GM12878 (cell line): Measurements from ENCODE around the gene SETMAR. TPM values are rescaled to one million over a fixed set of nuclear protein-coding genes. Genes with fewer than 3 reads are reported as not detected.

ENCODE experiments used
- ATAC-seq: fragments of 200-7000 bp; cut with Tn5 transposase; 3 replicates; pipeline ENCODE4 v1.9.1; 2020; ENCODE audit warnings: mild to moderate bottlenecking, moderate library complexity
- BruUV-seq: library from RNA; stranded (reverse); fragments of 400-500 nt; replicated peaks from 2 replicates; lab custom pipeline; 2021; lab: Mats Ljungman, UMichigan
- CTCF ChIA-PET: fragments of 300-600 bp; sonication (Branson Sonifier 250); formaldehyde crosslinking; extraction: SDS; loops from one replicate; lab custom pipeline; 2021; ENCODE audit warnings: inconsistent platforms; lab: Yijun Ruan, JAX
- POLR2A ChIA-PET: fragments of 350-600 bp; formaldehyde crosslinking; extraction: SDS; loops from one replicate; lab custom pipeline; 2021; ENCODE audit warnings: inconsistent platforms; lab: Charles Lee
- RAD21 ChIA-PET: fragments of 300-600 bp; sonication (Branson Sonifier 250); formaldehyde crosslinking; loops from one replicate; lab custom pipeline; 2023; ENCODE audit warnings: antibody characterized with exemption; ENCODE audit not compliant: unreplicated experiment; lab: Charles Lee
- SMC1A ChIA-PET: fragments of 300-600 bp; sonication (Branson Sonifier 250); formaldehyde crosslinking; loops from one replicate; lab custom pipeline; 2023; ENCODE audit not compliant: unreplicated experiment, uncharacterized antibody; lab: Charles Lee
- DNase-seq: peaks from one replicate; pipeline ENCODE4 v3.0.0-alpha.2; 2011; ENCODE audit warnings: low read depth, low spot score
- FAIRE-seq: peaks from 3 replicates; lab custom pipeline; 2011; peaks lifted over from hg19 to GRCh38; lab: Jason Lieb, UNC
- H2AFZ ChIP-seq: 2 replicates; pipeline ENCODE4 v1.6.0; 2011; ENCODE audit warnings: low read depth, low read length, control low read depth; ENCODE audit not compliant: control insufficient read depth
- H3K27ac ChIP-seq: 2 replicates; pipeline ENCODE4 v1.5.1; 2011; ENCODE audit warnings: control low read depth; ENCODE audit not compliant: control insufficient read depth, insufficient read depth
- H3K27me3 ChIP-seq, 2 experiments: replicated peaks in 1 of 2; 2 replicates each; pipeline versions ENCODE4 v1.6.0 to v1.6.1; 2011; ENCODE audit warnings: low read length in 1 of 2; ENCODE audit not compliant: control insufficient read depth in 2 of 2, insufficient read depth in 2 of 2
- H3K36me3 ChIP-seq, 2 experiments: 2 replicates each; pipeline ENCODE4 v1.5.1; 2011; ENCODE audit warnings: low read length in 1 of 2; ENCODE audit not compliant: control insufficient read depth in 2 of 2, insufficient read depth in 2 of 2
- H3K4me1 ChIP-seq: 2 replicates; pipeline ENCODE4 v1.6.1; 2011; ENCODE audit warnings: mild to moderate bottlenecking, low read length, moderate library complexity, mixed read lengths; ENCODE audit not compliant: control insufficient read depth, insufficient read depth
- H3K4me2 ChIP-seq: 2 replicates; pipeline ENCODE4 v1.6.0; 2011; ENCODE audit warnings: control low read depth; ENCODE audit not compliant: control insufficient read depth, insufficient read depth
- H3K4me3 ChIP-seq: fragments of 200-600 bp; sonication (generic); 2 replicates; pipeline ENCODE4 v1.5.1; 2016
- H3K79me2 ChIP-seq: 2 replicates; pipeline ENCODE4 v1.6.0; 2011; ENCODE audit warnings: low read length; ENCODE audit not compliant: control insufficient read depth, insufficient read depth
- H3K9ac ChIP-seq: 2 replicates; pipeline ENCODE4 v1.8.0; 2011; ENCODE audit warnings: low read length, control low read depth, mixed read lengths; ENCODE audit not compliant: control insufficient read depth, insufficient read depth
- H3K9me3 ChIP-seq: replicated peaks from 3 replicates; pipeline ENCODE4 v1.5.1; 2011; ENCODE audit warnings: mild to moderate bottlenecking, low read length; ENCODE audit not compliant: control insufficient read depth, insufficient read depth
- H4K20me1 ChIP-seq: 2 replicates; pipeline ENCODE4 v1.6.0; 2011; ENCODE audit not compliant: control insufficient read depth, insufficient read depth
- ATF3 ChIP-seq: IDR thresholded peaks from 2 replicates; pipeline ENCODE4 v1.6.1; 2011; ENCODE audit warnings: low read depth, mild to moderate bottlenecking, low read length, moderate library complexity, borderline replicate concordance; ENCODE audit errors: extremely low read depth
- BCLAF1 ChIP-seq: fragments of 450-650 bp; IDR thresholded peaks from 2 replicates; pipeline ENCODE4 v1.6.1; 2017; ENCODE audit warnings: antibody characterized with exemption, mild to moderate bottlenecking, moderate library complexity
- ELK1 ChIP-seq: IDR thresholded peaks from 2 replicates; pipeline ENCODE4 v1.6.1; 2012; ENCODE audit warnings: low read depth, low read length, improper control_type of control experiment
- HSF1 ChIP-seq: fragments of 150-350 bp; IDR thresholded peaks from 2 replicates; pipeline ENCODE4 v1.6.1; 2014; ENCODE audit warnings: mild to moderate bottlenecking, low read depth, low read length
- MYC ChIP-seq: IDR thresholded peaks from 2 replicates; pipeline ENCODE4 v1.6.1; 2011; ENCODE audit warnings: mild to moderate bottlenecking, low read length, moderate library complexity, inconsistent platforms; ENCODE audit not compliant: insufficient read depth, insufficient replicate concordance, insufficient read length, severe bottlenecking
- NBN ChIP-seq: fragments of 450-650 bp; IDR thresholded peaks from 2 replicates; pipeline ENCODE4 v1.6.1; 2016
- SMAD1 ChIP-seq: fragments of 450-650 bp; IDR thresholded peaks from 2 replicates; pipeline ENCODE4 v1.6.1; 2018; ENCODE audit warnings: mild to moderate bottlenecking, low read depth; ENCODE audit not compliant: partially characterized antibody
- SMC3 ChIP-seq: IDR thresholded peaks from 2 replicates; pipeline ENCODE4 v1.6.1; 2011; ENCODE audit warnings: low read length, improper control_type of control experiment, borderline replicate concordance
- USF1 ChIP-seq: IDR thresholded peaks from 2 replicates; pipeline ENCODE4 v1.6.1; 2011; ENCODE audit warnings: borderline replicate concordance, low read depth, mild to moderate bottlenecking, moderate library complexity, mixed read lengths, low read length; ENCODE audit not compliant: insufficient read depth; ENCODE audit errors: extremely low read length
- ZBTB11 ChIP-seq: fragments of 450-650 bp; formaldehyde crosslinking; IDR thresholded peaks from 2 replicates; pipeline ENCODE4 v1.5.0; 2022; ENCODE audit warnings: mild to moderate bottlenecking, missing genetic modification characterization
- ZNF384 ChIP-seq: IDR thresholded peaks from 2 replicates; pipeline ENCODE4 v1.6.1; 2012; ENCODE audit warnings: low read depth, mild to moderate bottlenecking, low read length, improper control_type of control experiment, borderline replicate concordance
- WGBS: methylation state at CpG from one replicate; pipeline ENCODE4 v1.1.6; 2016; ENCODE audit warnings: low lambda C conversion rate; ENCODE audit not compliant: insufficient replicate concordance, insufficient coverage; ENCODE audit errors: missing lambda C conversion rate; 5-methylcytosine and 5-hydroxymethylcytosine counted together
- in situ Hi-C: fragments of 300-500 bp; cut with MboI; formaldehyde crosslinking; loops from 9 replicates; pipeline ENCODE4 v1.14.3; 2018; ENCODE audit warnings: mixed read lengths
- intact Hi-C: fragments of 100-400 bp; cut with micrococcal nuclease; formaldehyde crosslinking; loops from one replicate; pipeline ENCODE4 v1.14.2; 2022; ENCODE audit not compliant: unreplicated experiment
- polyA plus RNA-seq, 11 experiments: library from polyadenylated mRNA; depleted of rRNA in 4 of 11; unstranded in 6 of 11; stranded (reverse) in 5 of 11; fragments of >200 nt; fragmentation: Nextera tagmentation in 4 of 11; fragmentation: Illumina TruSeq in 1 of 11; extraction: Ambion mirVana in 4 of 11; extraction: Trizol in 1 of 11; gene quantifications; 1 replicate in 1 of 11; 2 replicates in 10 of 11; pipeline versions ENCODE4 v1.2.1 to v1.2.3, GENCODE V29; 2011 to 2016; ENCODE audit warnings: inconsistent platforms in 2 of 11, missing spikeins in 2 of 11, low read depth in 1 of 11
- total RNA-seq, 4 experiments: library from RNA; depleted of rRNA in 3 of 4; stranded (reverse); fragments of >200 nt in 3 of 4; fragmentation: Illumina TruSeq in 1 of 4; extraction: Trizol in 1 of 4; gene quantifications; 2 replicates each; pipeline versions ENCODE4 v1.2.1 to v1.2.3, GENCODE V29; 2013 to 2021

Gene SETMAR
- total and polyA plus RNA-seq, 10 of the 15 experiments (the other 5 are each of a cell fraction or from before 2014, with no cell fraction given) = 7.1 to 25.1 (median 20.3) TPM

- H3K27me3 ChIP-seq = no peaks in the 10 kb centered on the region
- no peak overlapping the region for H3K4me3 ChIP-seq
- in situ Hi-C loops = loop anchor here (5.0 to 10.0 kb wide), 2 partner anchors 285 to 713 kb away; no protein-coding TSS in a partner anchor
- no TSS peak for BruUV-seq
- ChIA-PET POLR2A (no interaction called here), CTCF (interaction anchor here (1.0 to 10.4 kb wide), 17 partner anchors 10 to 360 kb away, joined by 3 to 226 read pairs (median 6); partner anchors contain the start of gene ITPR1), RAD21 (interaction anchor here (1.6 to 5.1 kb wide), 6 partner anchors 123 to 360 kb away, joined by 5 to 105 read pairs (median 11); no protein-coding TSS in a partner anchor), SMC1A (interaction anchor here (1.0 to 5.1 kb wide), 20 partner anchors 9 to 360 kb away, joined by 3 to 102 read pairs (median 6); no protein-coding TSS in a partner anchor)
- no peaks in the 10 kb centered on the region for H3K36me3 ChIP-seq
- H4K20me1 ChIP-seq = no peaks in the 10 kb centered on the region
- H2AFZ ChIP-seq = no peak overlapping the region
- DNase-seq (no peak), FAIRE-seq (no peak), ATAC-seq (no peak)
- 94% methylated on average over 4 of the region's 4 CpGs for WGBS
- no peak overlapping the region for H3K27ac ChIP-seq
- no peak overlapping the region for H3K9ac ChIP-seq
- H3K4me1 ChIP-seq = no peaks in the 10 kb centered on the region
- no peaks in the 10 kb centered on the region for H3K79me2 ChIP-seq
- intact Hi-C loops = loop anchor here (1.0 to 10.0 kb wide), 5 partner anchors 140 to 703 kb away; partner anchors contain the start of gene ITPR1
- H3K4me2 ChIP-seq = no peak overlapping the region
- no peaks in the 10 kb centered on the region for H3K9me3 ChIP-seq
- no peak for TF ChIP-seq NBN
- TF ChIP-seq ZBTB11 (CRISPR knock-in tag) = no peak
- no peak for TF ChIP-seq ATF3
- TF ChIP-seq HSF1 = no peak
- no peak for TF ChIP-seq SMAD1
- no peak for TF ChIP-seq USF1
- no peak for TF ChIP-seq MYC
- TF ChIP-seq ELK1 = no peak
- TF ChIP-seq BCLAF1 = no peak
- TF ChIP-seq SMC3 = no peak
- TF ChIP-seq ZNF384 = no peak
Observed at GRCh38 chr3:4351872-4352271, 48.7 kb downstream of the SETMAR start.
